OCI-LY3 (cell line): ENCODE measurements around the gene CCL25.

Experiments
- CTCF ChIP-seq: fragments of 200-600, 300-600 bp; sonication (generic); IDR thresholded peaks from 2 replicates; pipeline ENCODE4 v1.5.1; 2014; ENCODE audit warnings: antibody characterized with exemption, low read length, low read depth
- EZH2phosphoT487 ChIP-seq: fragments of 200-600 bp; shearing (Covaris generic); IDR thresholded peaks from 2 replicates; pipeline ENCODE4 v1.6.1; 2018; ENCODE audit warnings: antibody characterized with exemption, mixed run types, low read depth

- no peak for TF ChIP-seq CTCF
- no peak for TF ChIP-seq EZH2phosphoT487
Observed at GRCh38 chr19:8088752-8089663, 36.4 kb downstream of the CCL25 start.
